Immature natural killer cell (primary cell): ENCODE data around the gene ITGA2B. TPM values are rescaled to one million over a fixed set of nuclear protein-coding genes. Genes with fewer than 3 reads are reported as not detected.

Experiments used
- DNase-seq, 3 donors: peaks; one replicate each; pipeline ENCODE4 v3.0.0; 2022; ENCODE audit warnings: mixed read lengths in 1 of 3
- H3K27ac Mint-ChIP-seq, 6 donors: one replicate each; pipeline ENCODE4 v1.8.0; 2020; ENCODE audit warnings: mixed read lengths in 6 of 6, mild to moderate bottlenecking in 5 of 6, inconsistent platforms in 4 of 6, moderate library complexity in 3 of 6
- H3K27me3 Mint-ChIP-seq, 3 donors: one replicate each; pipeline ENCODE4 v1.8.0; 2020 to 2021; ENCODE audit warnings: low read depth in 3 of 3, mild to moderate bottlenecking in 3 of 3, mixed read lengths in 3 of 3, moderate library complexity in 3 of 3, inconsistent platforms in 1 of 3
- H3K36me3 Mint-ChIP-seq, 3 donors: one replicate each; pipeline ENCODE4 v1.8.0; 2020; ENCODE audit warnings: mixed read lengths in 3 of 3, inconsistent platforms in 2 of 3, mild to moderate bottlenecking in 2 of 3
- H3K4me1 Mint-ChIP-seq, 2 donors: one replicate each; pipeline ENCODE4 v1.8.0; 2020; ENCODE audit warnings: inconsistent platforms in 2 of 2, mild to moderate bottlenecking in 2 of 2, mixed read lengths in 2 of 2, moderate library complexity in 1 of 2
- H3K4me3 Mint-ChIP-seq, 5 donors: one replicate each; pipeline ENCODE4 v1.8.0; 2020; ENCODE audit warnings: mild to moderate bottlenecking in 5 of 5, mixed read lengths in 5 of 5, inconsistent platforms in 3 of 5, moderate library complexity in 3 of 5
- H3K9me3 Mint-ChIP-seq, 6 donors: one replicate each; pipeline ENCODE4 v1.8.0; 2020; ENCODE audit warnings: mild to moderate bottlenecking in 6 of 6, mixed read lengths in 6 of 6, inconsistent platforms in 4 of 6, moderate library complexity in 3 of 6
- polyA plus RNA-seq, 3 donors: library from polyadenylated mRNA; unstranded; fragments of 300-500 nt; fragmentation: Illumina TruSeq; gene quantifications; one replicate each; pipeline ENCODE4 v1.2.3, GENCODE V29; 2021

Gene ITGA2B
- 1 to 10 TPM; 1.9 to 9.3 (median 2.8) TPM for polyA plus RNA-seq

- Mint-ChIP-seq H3K27ac (peak within 1 kb of the TSS in 1 of 6 donors; percentile 30), H3K36me3 (no peaks in the 10 kb centered on the region), H3K4me3 (peak within 1 kb of the TSS in 3 of 5 donors; percentile 11 to 34 (median 32)), H3K4me1 (peaks cover 26 to 30% of the 10 kb centered on the region in 2 donors), H3K27me3 (peaks cover 3 to 11% (median 6%) of the 10 kb centered on the region in 3 donors), H3K9me3 (no peaks in the 10 kb centered on the region)
- DNase-seq = no peak
Measured at GRCh38 chr17:44389281-44389680, at the start of gene ITGA2B. Gene ITGA2B (minus strand): TSS chr17:44389649. CDS start chr17:44389473, 176 bp downstream.

- Mint-ChIP-seq H3K9me3 (no peaks in the 10 kb centered on the region), H3K27ac (peak overlapping the region; percentile 82 to 96 (median 92)), H3K27me3 (peaks cover 0 to under 1% (median 0%) of the 10 kb centered on the region in 3 donors), H3K4me1 (peaks cover 60 to 75% of the 10 kb centered on the region in 2 donors), H3K36me3 (peaks cover 8 to 13% (median 12%) of the 10 kb centered on the region in 3 donors), H3K4me3 (peak overlapping the region; percentile 63 to 84 (median 74))
- peak; percentile 28 to 42 (median 32) for DNase-seq
Measured at GRCh38 chr17:44439168-44439567, 49.7 kb upstream of the ITGA2B start.

GRCh38 chr17:44438636-44439035 lies 49.2 kb upstream of the ITGA2B start:
- Mint-ChIP-seq H3K36me3 (peaks cover 11 to 16% (median 16%) of the 10 kb centered on the region in 3 donors), H3K27ac (peak overlapping the region; percentile 82 to 96 (median 92)), H3K27me3 (peaks cover 0 to 2% (median 0%) of the 10 kb centered on the region in 3 donors), H3K9me3 (no peaks in the 10 kb centered on the region), H3K4me1 (peaks cover 58 to 71% of the 10 kb centered on the region in 2 donors), H3K4me3 (peak overlapping the region; percentile 63 to 84 (median 74))
- peak; percentile 75 to 83 (median 80) for DNase-seq

- peak overlapping the region; percentile 54 to 91 (median 65) for H3K27ac Mint-ChIP-seq
- H3K4me1 Mint-ChIP-seq = peaks cover 62 to 80% of the 10 kb centered on the region in 2 donors
- peaks cover 27 to 36% (median 27%) of the 10 kb centered on the region in 3 donors for H3K36me3 Mint-ChIP-seq
Measured at GRCh38 chr17:44436336-44436735, 46.9 kb upstream of the ITGA2B start.

GRCh38 chr17:44432254-44433157 lies 43.1 kb upstream of the ITGA2B start:
- peaks cover 0 to 2% (median 0%) of the 10 kb centered on the region in 3 donors for H3K27me3 Mint-ChIP-seq
- peak overlapping the region in 5 of 6 donors; percentile 2 to 83 (median 36) for H3K27ac Mint-ChIP-seq
- no peak for DNase-seq
- no peaks in the 10 kb centered on the region for H3K9me3 Mint-ChIP-seq
- no peak overlapping the region for H3K4me3 Mint-ChIP-seq
- peaks cover 28 to 48% of the 10 kb centered on the region in 2 donors for H3K4me1 Mint-ChIP-seq
- H3K36me3 Mint-ChIP-seq = peaks cover 23 to 43% (median 27%) of the 10 kb centered on the region in 3 donors

More at GRCh38 chr17:44436336-44436735, 46.9 kb upstream of the ITGA2B start:
- Mint-ChIP-seq H3K4me3 (peak overlapping the region; percentile 16 to 41 (median 27)), H3K9me3 (no peaks in the 10 kb centered on the region), H3K27me3 (peaks cover 0 to 2% (median 0%) of the 10 kb centered on the region in 3 donors)
- DNase-seq = no peak

- no peaks in the 10 kb centered on the region for H3K9me3 Mint-ChIP-seq
- peak overlapping the region; percentile 2 to 86 (median 80) for H3K27ac Mint-ChIP-seq
- peak overlapping the region in 1 of 5 donors; percentile 4 for H3K4me3 Mint-ChIP-seq
- DNase-seq = no peak
- peaks cover 0 to 2% (median 0%) of the 10 kb centered on the region in 3 donors for H3K27me3 Mint-ChIP-seq
- peaks cover 55% of the 10 kb centered on the region in 2 donors for H3K4me1 Mint-ChIP-seq
- H3K36me3 Mint-ChIP-seq = peaks cover 13 to 21% (median 13%) of the 10 kb centered on the region in 3 donors
Measured at GRCh38 chr17:44424828-44425461, 35.5 kb upstream of the ITGA2B start.

GRCh38 chr17:44417553-44417952 lies 28.1 kb upstream of the ITGA2B start:
- H3K27ac Mint-ChIP-seq = peak overlapping the region; percentile 51 to 91 (median 76)
- H3K36me3 Mint-ChIP-seq = peaks cover 9 to 23% (median 22%) of the 10 kb centered on the region in 3 donors
- no peak overlapping the region for H3K4me3 Mint-ChIP-seq
- H3K9me3 Mint-ChIP-seq = no peaks in the 10 kb centered on the region
- DNase-seq = no peak
- no peaks in the 10 kb centered on the region for H3K27me3 Mint-ChIP-seq
- H3K4me1 Mint-ChIP-seq = peaks cover 49 to 64% of the 10 kb centered on the region in 2 donors

GRCh38 chr17:44416558-44417289 lies 27.3 kb upstream of the ITGA2B start:
- H3K27ac Mint-ChIP-seq = peak overlapping the region in 1 of 6 donors; percentile 40
- no peak overlapping the region for H3K4me3 Mint-ChIP-seq
- H3K27me3 Mint-ChIP-seq = no peaks in the 10 kb centered on the region
- peaks cover 48 to 63% of the 10 kb centered on the region in 2 donors for H3K4me1 Mint-ChIP-seq
- H3K9me3 Mint-ChIP-seq = no peaks in the 10 kb centered on the region
- no peak for DNase-seq
- H3K36me3 Mint-ChIP-seq = peaks cover 9 to 23% (median 22%) of the 10 kb centered on the region in 3 donors

GRCh38 chr17:44414394-44415155 lies 25.1 kb upstream of the ITGA2B start:
- Mint-ChIP-seq H3K36me3 (peaks cover 5 to 21% (median 18%) of the 10 kb centered on the region in 3 donors), H3K4me1 (peaks cover 33 to 56% of the 10 kb centered on the region in 2 donors), H3K27ac (peak overlapping the region in 5 of 6 donors; percentile 18 to 87 (median 57)), H3K27me3 (no peaks in the 10 kb centered on the region), H3K4me3 (peak overlapping the region; percentile 6 to 69 (median 49)), H3K9me3 (no peaks in the 10 kb centered on the region)
- no peak for DNase-seq

- H3K27me3 Mint-ChIP-seq = no peaks in the 10 kb centered on the region
- DNase-seq = no peak
- H3K4me3 Mint-ChIP-seq = no peak overlapping the region
- no peaks in the 10 kb centered on the region for H3K9me3 Mint-ChIP-seq
- H3K36me3 Mint-ChIP-seq = peaks cover 0 to 9% (median 6%) of the 10 kb centered on the region in 3 donors
- H3K27ac Mint-ChIP-seq = peak overlapping the region in 3 of 6 donors; percentile 24 to 82 (median 26)
- H3K4me1 Mint-ChIP-seq = peaks cover 32 to 53% of the 10 kb centered on the region in 2 donors
Measured at GRCh38 chr17:44409309-44410028, 20.0 kb upstream of the ITGA2B start.

GRCh38 chr17:44408786-44409185 lies 19.3 kb upstream of the ITGA2B start:
- no peak for DNase-seq
- Mint-ChIP-seq H3K27ac (peak overlapping the region in 5 of 6 donors; percentile 60 to 82 (median 76)), H3K4me1 (peaks cover 28 to 46% of the 10 kb centered on the region in 2 donors), H3K27me3 (no peaks in the 10 kb centered on the region), H3K36me3 (peaks cover 0 to 7% (median 6%) of the 10 kb centered on the region in 3 donors), H3K9me3 (no peaks in the 10 kb centered on the region), H3K4me3 (no peak overlapping the region)
